Cardiac fibroblast (primary cell): ENCODE measurements around the gene TBC1D2.
A peak's percentile ranks its signal among the peaks of the same experiment; 100 is the strongest.

ENCODE experiments used
- DNase-seq, 2 donors: peaks; one replicate each; pipeline versions ENCODE4 v3.0.0 to v3.0.0-alpha.2; 2010; ENCODE audit warnings: low read depth in 2 of 2
- H3K4me3 ChIP-seq, 2 donors: replicated peaks in 1 of 2; 1 replicate in 1 of 2; 2 replicates in 1 of 2; pipeline ENCODE4 v1.5.1; 2011; ENCODE audit warnings: low read depth in 2 of 2, low read length in 2 of 2, mild to moderate bottlenecking in 2 of 2, moderate library complexity in 1 of 2
- TF ChIP-seq, protein P1 (sequence below): IDR thresholded peaks from one replicate; pipeline ENCODE4 v1.5.1; 2011; ENCODE audit warnings: low read depth, mild to moderate bottlenecking, low read length, inconsistent platforms

The TBC1D2 gene

DNA sequence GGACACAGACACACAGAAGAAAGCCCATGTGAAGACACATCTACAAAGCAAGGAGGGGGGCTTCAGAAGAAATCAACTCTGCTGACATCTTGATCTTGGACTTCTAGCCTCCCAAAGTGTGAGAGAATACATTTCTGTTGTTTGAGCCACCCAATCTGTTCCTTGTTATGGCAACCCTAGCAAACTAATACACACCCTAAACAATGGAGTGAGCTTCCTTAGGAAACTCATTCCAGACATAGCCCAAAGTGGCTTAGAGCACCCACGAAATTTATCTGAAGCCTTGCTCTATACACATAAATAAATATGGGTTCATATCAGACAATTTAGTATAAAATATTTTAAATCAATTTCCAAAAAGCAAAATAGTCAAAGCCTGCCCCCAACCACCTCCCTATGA lies 7.6 kb upstream of the TBC1D2 start:
- DNase-seq, result no peak
- TF ChIP-seq, protein P1, sequence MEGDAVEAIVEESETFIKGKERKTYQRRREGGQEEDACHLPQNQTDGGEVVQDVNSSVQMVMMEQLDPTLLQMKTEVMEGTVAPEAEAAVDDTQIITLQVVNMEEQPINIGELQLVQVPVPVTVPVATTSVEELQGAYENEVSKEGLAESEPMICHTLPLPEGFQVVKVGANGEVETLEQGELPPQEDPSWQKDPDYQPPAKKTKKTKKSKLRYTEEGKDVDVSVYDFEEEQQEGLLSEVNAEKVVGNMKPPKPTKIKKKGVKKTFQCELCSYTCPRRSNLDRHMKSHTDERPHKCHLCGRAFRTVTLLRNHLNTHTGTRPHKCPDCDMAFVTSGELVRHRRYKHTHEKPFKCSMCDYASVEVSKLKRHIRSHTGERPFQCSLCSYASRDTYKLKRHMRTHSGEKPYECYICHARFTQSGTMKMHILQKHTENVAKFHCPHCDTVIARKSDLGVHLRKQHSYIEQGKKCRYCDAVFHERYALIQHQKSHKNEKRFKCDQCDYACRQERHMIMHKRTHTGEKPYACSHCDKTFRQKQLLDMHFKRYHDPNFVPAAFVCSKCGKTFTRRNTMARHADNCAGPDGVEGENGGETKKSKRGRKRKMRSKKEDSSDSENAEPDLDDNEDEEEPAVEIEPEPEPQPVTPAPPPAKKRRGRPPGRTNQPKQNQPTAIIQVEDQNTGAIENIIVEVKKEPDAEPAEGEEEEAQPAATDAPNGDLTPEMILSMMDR, result no peak
- H3K4me3 ChIP-seq, result no peak overlapping the region

DNA sequence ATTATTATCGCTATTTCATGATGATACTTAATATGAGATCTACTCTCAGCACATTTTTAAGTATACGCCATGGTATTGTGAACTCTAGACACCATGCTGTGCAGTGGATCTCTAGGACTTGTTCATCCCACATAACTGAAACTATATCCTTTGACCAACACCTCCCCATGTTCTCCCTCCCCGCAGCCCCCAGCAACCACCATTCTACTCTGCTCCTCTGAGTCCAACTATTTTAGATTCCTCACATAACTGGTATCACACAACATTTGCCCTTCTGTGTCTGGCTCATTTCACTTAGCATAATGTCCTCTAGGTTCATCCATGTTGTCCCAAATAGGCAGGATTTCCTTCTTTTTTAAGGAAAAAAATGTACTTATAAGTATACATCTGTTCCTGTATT lies 6.6 kb upstream of the TBC1D2 start:
- H3K4me3 ChIP-seq, result no peak overlapping the region
- TF ChIP-seq, protein P1, result no peak
- no peak for DNase-seq

DNA sequence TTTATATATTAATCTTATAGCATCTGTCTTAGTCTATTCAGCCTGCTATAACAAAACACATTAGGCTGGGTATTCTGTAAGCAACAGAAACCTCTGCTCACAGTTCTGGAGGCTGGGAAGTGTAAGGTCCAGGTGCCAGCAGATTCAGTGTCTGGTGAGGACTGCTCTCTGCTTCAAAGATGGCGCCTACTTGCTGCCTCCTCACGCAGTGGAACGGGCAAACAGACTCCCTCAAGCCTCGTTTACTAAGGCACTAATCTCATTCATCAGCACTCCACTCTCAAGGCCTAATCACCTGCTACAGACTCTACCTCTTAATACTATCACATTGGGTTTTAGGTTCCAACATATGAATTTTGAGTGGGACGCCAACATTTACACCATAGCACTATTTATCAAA lies 5.2 kb upstream of the TBC1D2 start:
- no peak for DNase-seq
- TF ChIP-seq, protein P1, result no peak
- H3K4me3 ChIP-seq, result no peak overlapping the region

DNA sequence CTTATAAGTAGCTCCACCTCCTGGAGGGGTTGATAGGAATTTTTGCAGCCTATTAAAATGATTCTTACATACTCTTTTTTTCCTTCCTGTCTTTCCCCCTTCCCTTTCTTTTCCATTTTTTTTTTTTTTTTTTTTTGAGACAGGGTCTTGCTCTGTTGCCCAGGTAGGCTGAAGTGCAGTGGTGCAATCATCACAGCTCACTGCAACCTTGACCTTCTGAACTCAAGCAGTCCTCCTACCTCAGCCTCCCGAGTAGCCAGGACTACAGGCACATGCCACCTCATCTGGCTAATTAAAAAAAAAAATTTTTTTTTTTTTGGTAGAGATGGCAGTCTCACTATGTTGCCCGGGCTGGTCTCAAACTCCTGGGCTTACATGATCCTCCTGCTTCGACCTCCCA lies 4.3 kb upstream of the TBC1D2 start:
- TF ChIP-seq, protein P1, result no peak
- no peak overlapping the region for H3K4me3 ChIP-seq
- no peak for DNase-seq

DNA sequence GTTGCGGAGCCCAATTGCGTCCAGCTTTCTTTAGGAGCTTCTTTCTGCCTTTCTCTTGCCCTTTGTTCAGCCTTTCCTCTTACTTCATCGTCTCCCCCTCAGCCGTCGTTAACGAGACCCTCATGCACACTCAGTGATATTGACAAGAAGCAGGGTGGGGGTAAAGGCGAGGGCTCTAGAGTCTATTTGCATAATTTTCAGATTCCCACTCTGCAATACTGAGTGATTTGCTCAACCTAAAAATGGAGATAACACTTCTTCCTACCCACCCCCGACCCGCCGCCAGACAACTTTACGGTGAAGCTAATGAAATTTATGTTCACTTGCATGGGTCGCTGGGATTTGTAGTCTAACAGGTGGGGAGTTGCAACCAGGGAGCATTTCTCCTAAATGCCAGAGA lies 1.3 kb upstream of the TBC1D2 start:
- H3K4me3 ChIP-seq, result peak overlapping the region; percentile 89 to 90
- DNase-seq, result no peak
- TF ChIP-seq, protein P1, result no peak

DNA sequence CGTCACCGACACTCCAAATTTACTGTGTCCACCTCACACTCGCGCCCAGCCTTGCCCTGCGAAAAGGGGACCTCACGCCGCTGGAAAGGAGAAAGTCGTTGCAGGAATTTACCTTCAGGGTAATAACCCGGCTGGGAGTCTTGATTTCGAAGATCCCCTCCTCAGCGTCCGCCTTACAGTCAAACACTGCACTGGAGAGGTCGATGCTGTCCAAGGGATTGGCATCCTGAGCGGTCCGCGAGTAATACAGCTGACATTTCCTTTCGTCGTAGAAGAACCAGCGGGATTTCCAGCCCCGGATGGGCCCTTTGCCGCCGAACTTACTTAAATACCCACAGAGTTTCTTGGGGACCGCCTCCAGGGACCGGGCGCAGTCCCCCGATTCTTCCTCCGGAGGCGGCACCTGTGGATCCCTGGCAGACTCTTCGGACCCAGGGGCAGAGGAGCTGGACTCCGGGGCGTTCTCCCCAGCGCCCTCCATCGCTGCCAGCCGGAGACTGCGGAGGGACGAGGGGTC lies 330 bp downstream of the TBC1D2 start:
- TF ChIP-seq, protein P1, result no peak
- peak; percentile 54 to 62 for DNase-seq
- H3K4me3 ChIP-seq, result peak overlapping the region; percentile 89 to 90
